H1 (cell line): Measurements from ENCODE around the gene DSG2. TPM values are rescaled to one million over a fixed set of nuclear protein-coding genes. Genes with fewer than 3 reads are reported as not detected.

Experiments used
- CTCF ChIA-PET: fragments of 300-600 bp; sonication (Branson Sonifier 250); formaldehyde crosslinking; loops from one replicate; lab custom pipeline; 2021; ENCODE audit not compliant: partially characterized antibody; lab: Charles Lee
- POLR2A ChIA-PET: fragments of 300-600 bp; sonication (Branson Sonifier 250); formaldehyde crosslinking; loops from one replicate; lab custom pipeline; 2021; ENCODE audit warnings: inconsistent platforms; ENCODE audit not compliant: partially characterized antibody; lab: Charles Lee
- DNase-seq, 2 experiments: peaks; one replicate each; pipeline versions ENCODE4 v3.0.0 to v3.0.0-alpha.2; 2010 to 2022; ENCODE audit warnings: low spot score in 2 of 2, low read depth in 1 of 2, mixed read lengths in 1 of 2
- FAIRE-seq: peaks from 2 replicates; lab custom pipeline; 2011; peaks lifted over from hg19 to GRCh38; lab: Jason Lieb, UNC
- H2AFZ ChIP-seq: 2 replicates; pipeline ENCODE4 v1.8.1; 2012; ENCODE audit warnings: low read length, inconsistent platforms
- H2AK5ac ChIP-seq: 2 replicates; pipeline ENCODE4 v1.6.1; 2013; ENCODE audit warnings: low read depth, low read length
- H2BK120ac ChIP-seq: replicated peaks from 2 replicates; pipeline ENCODE3; 2013; ENCODE audit warnings: low read depth, low read length, inconsistent platforms
- H2BK12ac ChIP-seq: 2 replicates; pipeline ENCODE4 v1.6.1; 2013; ENCODE audit warnings: low read depth, low read length
- H2BK15ac ChIP-seq: 2 replicates; pipeline ENCODE4 v1.6.1; 2013; ENCODE audit warnings: low read length
- H2BK20ac ChIP-seq: 2 replicates; pipeline ENCODE4 v1.6.1; 2013; ENCODE audit warnings: low read length
- H2BK5ac ChIP-seq: 2 replicates; pipeline ENCODE4 v1.6.1; 2013; ENCODE audit warnings: low read depth, low read length
- H3K14ac ChIP-seq: 2 replicates; pipeline ENCODE4 v1.6.1; 2013; ENCODE audit warnings: inconsistent platforms; ENCODE audit not compliant: insufficient read length
- H3K18ac ChIP-seq: 2 replicates; pipeline ENCODE4 v1.6.1; 2013; ENCODE audit warnings: low read length; ENCODE audit errors: extremely low read depth
- H3K23ac ChIP-seq: 2 replicates; pipeline ENCODE4 v1.6.1; 2013; ENCODE audit warnings: inconsistent platforms; ENCODE audit not compliant: insufficient read length
- H3K23me2 ChIP-seq: 2 replicates; pipeline ENCODE4 v1.6.1; 2013; ENCODE audit warnings: low read depth, low read length
- H3K27ac ChIP-seq: 2 replicates; pipeline ENCODE4 v1.6.1; 2011; ENCODE audit warnings: low read depth, low read length, inconsistent platforms
- H3K27me3 ChIP-seq, 4 experiments: replicated peaks in 1 of 4; 1 replicate in 1 of 4; 2 replicates in 3 of 4; pipeline versions ENCODE4 v1.6.1 to v1.8.1; 2011 to 2013; ENCODE audit warnings: low read length in 3 of 4, mild to moderate bottlenecking in 3 of 4, inconsistent platforms in 2 of 4, mixed read lengths in 2 of 4, moderate library complexity in 1 of 4; ENCODE audit not compliant: control insufficient read depth in 3 of 4, insufficient read depth in 3 of 4; ENCODE audit errors: extremely low read depth in 1 of 4
- H3K36me3 ChIP-seq, 4 experiments: 2 replicates each; pipeline versions ENCODE4 v1.6.1 to v1.8.1; 2011 to 2013; ENCODE audit warnings: mild to moderate bottlenecking in 4 of 4, low read length in 3 of 4, moderate library complexity in 2 of 4, control low read depth in 1 of 4, inconsistent platforms in 1 of 4; ENCODE audit not compliant: insufficient read depth in 4 of 4, control insufficient read depth in 2 of 4
- H3K4ac ChIP-seq: replicated peaks from 2 replicates; pipeline ENCODE3; 2013; ENCODE audit warnings: low read length, low read depth, mixed read lengths, inconsistent platforms; ENCODE audit not compliant: insufficient read length
- H3K4me1 ChIP-seq, 4 experiments: replicated peaks in 1 of 4; 1 replicate in 1 of 4; 2 replicates in 3 of 4; pipeline versions ENCODE4 v1.6.1 to v1.8.1; 2011 to 2013; ENCODE audit warnings: low read length in 3 of 4, inconsistent platforms in 2 of 4, mixed read lengths in 1 of 4; ENCODE audit not compliant: insufficient read depth in 4 of 4, control insufficient read depth in 3 of 4
- H3K4me2 ChIP-seq, 2 experiments: 2 replicates each; pipeline versions ENCODE4 v1.6.1 to v1.8.1; 2011 to 2013; ENCODE audit warnings: low read depth in 2 of 2, low read length in 2 of 2, control low read depth in 1 of 2, inconsistent platforms in 1 of 2, mild to moderate bottlenecking in 1 of 2; ENCODE audit not compliant: insufficient read depth in 1 of 2
- H3K4me3 ChIP-seq, 4 experiments: fragments of 200-600, 300-600 bp in 1 of 4; sonication (generic), shearing (Covaris generic), sonication (Bioruptor Twin) in 1 of 4; 2 replicates each; pipeline versions ENCODE4 v1.5.1 to v1.8.1; 2011 to 2016; ENCODE audit warnings: low read length in 4 of 4, low read depth in 3 of 4, control low read depth in 2 of 4, inconsistent platforms in 2 of 4, mild to moderate bottlenecking in 2 of 4, mixed read lengths in 1 of 4, moderate library complexity in 1 of 4; ENCODE audit not compliant: insufficient read depth in 2 of 4; ENCODE audit errors: extremely low read depth in 1 of 4
- H3K56ac ChIP-seq: replicated peaks from 2 replicates; pipeline ENCODE3; 2013; ENCODE audit warnings: low read depth, mild to moderate bottlenecking, mixed read lengths, low read length, inconsistent platforms; ENCODE audit not compliant: insufficient read length
- H3K79me1 ChIP-seq: 2 replicates; pipeline ENCODE4 v1.6.1; 2013; ENCODE audit warnings: low read depth, low read length, control low read depth
- H3K79me2 ChIP-seq, 2 experiments: 2 replicates each; pipeline versions ENCODE4 v1.6.1 to v1.8.1; 2012 to 2013; ENCODE audit warnings: low read length in 2 of 2, mild to moderate bottlenecking in 2 of 2, inconsistent platforms in 1 of 2; ENCODE audit not compliant: insufficient read depth in 2 of 2, control insufficient read depth in 1 of 2
- H3K9ac ChIP-seq, 4 experiments: replicated peaks in 1 of 4; 1 replicate in 1 of 4; 2 replicates in 3 of 4; pipeline versions ENCODE4 v1.6.1 to v1.8.1; 2011 to 2013; ENCODE audit warnings: low read depth in 3 of 4, low read length in 3 of 4, control low read depth in 2 of 4, mild to moderate bottlenecking in 2 of 4, moderate library complexity in 2 of 4, inconsistent platforms in 1 of 4; ENCODE audit errors: extremely low read depth in 1 of 4
- H3K9me3 ChIP-seq, 2 experiments: 2 replicates each; pipeline versions ENCODE4 v1.6.1 to v1.8.1; 2012 to 2013; ENCODE audit warnings: mild to moderate bottlenecking in 2 of 2, moderate library complexity in 2 of 2, control low read depth in 1 of 2, inconsistent platforms in 1 of 2, low read depth in 1 of 2, low read length in 1 of 2, mixed read lengths in 1 of 2; ENCODE audit not compliant: insufficient read depth in 2 of 2
- H4K20me1 ChIP-seq, 2 experiments: replicated peaks in 1 of 2; 2 replicates each; pipeline versions ENCODE3 to v1.8.1; 2011 to 2013; ENCODE audit warnings: inconsistent platforms in 2 of 2, low read length in 2 of 2, mild to moderate bottlenecking in 1 of 2; ENCODE audit not compliant: insufficient read depth in 2 of 2, control insufficient read depth in 1 of 2
- H4K5ac ChIP-seq: 2 replicates; pipeline ENCODE4 v1.6.1; 2013; ENCODE audit warnings: low read length, low read depth, mixed read lengths, inconsistent platforms; ENCODE audit not compliant: insufficient read length
- H4K8ac ChIP-seq: 2 replicates; pipeline ENCODE4 v1.8.0; 2013; ENCODE audit warnings: mild to moderate bottlenecking, moderate library complexity, low read length, inconsistent platforms; ENCODE audit not compliant: insufficient read depth; ENCODE audit errors: extremely low read depth
- H4K91ac ChIP-seq: replicated peaks from 2 replicates; pipeline ENCODE3; 2013; ENCODE audit warnings: low read length, mixed read lengths, inconsistent platforms; ENCODE audit not compliant: insufficient read length
- CBX8 ChIP-seq: fragments of 300-800, 300-1000 bp; sonication (generic); IDR thresholded peaks from 2 replicates; pipeline ENCODE4 v1.7.1; 2016; ENCODE audit warnings: low read depth, low read length, borderline replicate concordance
- CREB1 ChIP-seq: IDR thresholded peaks from 2 replicates; pipeline ENCODE4 v1.6.1; 2012; ENCODE audit warnings: inconsistent platforms
- HDAC2 ChIP-seq, 2 experiments: fragments of 300-600 bp in 1 of 2; sonication (generic) in 1 of 2; IDR thresholded peaks; 2 replicates each; pipeline ENCODE4 v1.6.1; 2011 to 2012; ENCODE audit warnings: low read depth in 2 of 2, low read length in 2 of 2, mild to moderate bottlenecking in 2 of 2, moderate library complexity in 2 of 2, borderline replicate concordance in 1 of 2, inconsistent platforms in 1 of 2
- MAFK ChIP-seq: IDR thresholded peaks from 2 replicates; pipeline ENCODE4 v1.6.1; 2012; ENCODE audit warnings: low read depth, mild to moderate bottlenecking, improper control_type of control experiment, low read length
- PHF8 ChIP-seq: fragments of 200-600 bp; sonication (generic); conservative IDR thresholded peaks from 2 replicates; pipeline ENCODE4 v1.7.1; 2012; ENCODE audit warnings: low read depth, mild to moderate bottlenecking, inconsistent platforms, low read length, moderate library complexity
- SAP30 ChIP-seq: fragments of 300-600 bp; sonication (generic); IDR thresholded peaks from 2 replicates; pipeline ENCODE4 v1.7.1; 2012; ENCODE audit warnings: low read length, moderate library complexity, mild to moderate bottlenecking, inconsistent platforms; ENCODE audit not compliant: insufficient read depth, insufficient replicate concordance
- SIX5 ChIP-seq: IDR thresholded peaks from 2 replicates; pipeline ENCODE4 v1.6.1; 2011; ENCODE audit warnings: mild to moderate bottlenecking, low read depth, low read length
- SP2 ChIP-seq: IDR thresholded peaks from 2 replicates; pipeline ENCODE4 v1.6.1; 2012; ENCODE audit warnings: mild to moderate bottlenecking, low read length, inconsistent platforms
- WGBS, 2 experiments: shearing (Covaris generic) in 1 of 2; methylation state at CpG; one replicate each; pipeline versions ENCODE4 v1.1.6 to v1.1.7; 2013 to 2015; ENCODE audit warnings: low lambda C conversion rate in 2 of 2, mixed read lengths in 2 of 2, inconsistent platforms in 1 of 2, low coverage in 1 of 2, missing lambda C conversion rate in 1 of 2; ENCODE audit not compliant: insufficient replicate concordance in 2 of 2, insufficient coverage in 1 of 2, insufficient read length in 1 of 2; ENCODE audit errors: extremely low coverage in 1 of 2, missing lambda C conversion rate in 1 of 2; 5-methylcytosine and 5-hydroxymethylcytosine counted together
- polyA plus RNA-seq, 7 experiments: library from polyadenylated mRNA; depleted of rRNA in 3 of 7; stranded (reverse) in 5 of 7; unstranded in 2 of 7; fragments of >200 nt in 5 of 7; fragments of 200-250 nt in 2 of 7; gene quantifications; 1 replicate in 5 of 7; 2 replicates in 1 of 7; 4 replicates in 1 of 7; pipeline versions ENCODE4 v1.2.1 to v1.2.3, GENCODE V29; 2011 to 2013; ENCODE audit warnings: missing spikeins in 2 of 7, mixed read lengths in 2 of 7
- total RNA-seq: library from RNA; stranded (reverse); fragmentation: NEBNext Ultra II Directional; extraction: Animal tissue kit (Norgen Biotek cat#: 25700); gene quantifications from 2 replicates; pipeline ENCODE4 v1.2.1, GENCODE V29; 2021

Gene DSG2
- total and polyA plus RNA-seq, 2 of the 8 experiments (the other 6 are each of a cell fraction or from before 2014, with no cell fraction given) = 60.1 to 144 TPM

DNA sequence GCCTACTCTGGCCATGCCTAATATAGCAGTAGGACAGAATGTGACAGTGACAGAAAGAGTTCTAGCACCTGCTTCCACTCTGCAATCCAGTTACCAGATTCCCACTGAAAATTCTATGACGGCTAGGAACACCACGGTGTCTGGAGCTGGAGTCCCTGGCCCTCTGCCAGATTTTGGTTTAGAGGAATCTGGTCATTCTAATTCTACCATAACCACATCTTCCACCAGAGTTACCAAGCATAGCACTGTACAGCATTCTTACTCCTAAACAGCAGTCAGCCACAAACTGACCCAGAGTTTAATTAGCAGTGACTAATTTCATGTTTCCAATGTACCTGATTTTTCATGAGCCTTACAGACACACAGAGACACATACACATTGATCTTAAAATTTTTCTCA lies 48.5 kb downstream of the DSG2 start:
- Histone ChIP-seq H3K79me1 (no peaks in the 10 kb centered on the region), H2BK15ac (no peak overlapping the region), H3K18ac (no peak overlapping the region), H3K4me1 (peaks cover 0 to 5% (median under 1%) of the 10 kb centered on the region in 4 experiments; a peak in 2 of 7 replicates), H3K4ac (no peak overlapping the region), H3K23ac (no peak overlapping the region), H3K27me3 (no peaks in the 10 kb centered on the region), H2BK5ac (no peak overlapping the region), H3K9me3 (no peaks in the 10 kb centered on the region), H3K14ac (no peak overlapping the region), H3K36me3 (peaks cover 9 to 52% (median 41%) of the 10 kb centered on the region in 4 experiments), H3K4me3 (no peak overlapping the region), H3K9ac (no peak overlapping the region; a peak in 1 of 7 replicates), H2BK120ac (no peak overlapping the region), H3K27ac (no peak overlapping the region), H4K20me1 (peaks cover 0 to 1% of the 10 kb centered on the region in 2 experiments)
- DNase-seq = no peak
- WGBS, 2 experiments = 93% methylated on average over 2 of the region's 2 CpGs; no CpG with 5 or more reads in 1 of the 2 experiments
- CTCF ChIA-PET = interaction anchor here (0.8 to 3.1 kb wide), 8 partner anchors 10 to 576 kb away, joined by 3 to 14 read pairs (median 4); no protein-coding TSS in a partner anchor
- no peak for TF ChIP-seq SP2
- TF ChIP-seq PHF8 = no peak
- no peak for TF ChIP-seq HDAC2 (IDR thresholded peaks at IDR 0.05; ENCODE audit: borderline replicate concordance in 1 of 2, low read depth in 2 of 2, low read length in 2 of 2)
- no peak for TF ChIP-seq CREB1
- TF ChIP-seq SAP30 = no peak
- no peak for TF ChIP-seq CBX8
- TF ChIP-seq MAFK = no peak
- TF ChIP-seq SIX5 = no peak
- TF ChIP-seq, all 59 proteins: peak for 0
- no peak overlapping the region for H3K4me2 ChIP-seq
- H3K56ac ChIP-seq = no peak overlapping the region
- POLR2A ChIA-PET = interaction anchor here (0.9 to 1.1 kb wide), 2 partner anchors 42 to 256 kb away, joined by 3 to 4 read pairs; no protein-coding TSS in a partner anchor
- H2BK20ac ChIP-seq = no peak overlapping the region
- no peak overlapping the region for H4K91ac ChIP-seq
- no peaks in the 10 kb centered on the region for H3K79me2 ChIP-seq
- H2AFZ ChIP-seq = no peak overlapping the region
- H2AK5ac ChIP-seq = no peak overlapping the region
- no peaks in the 10 kb centered on the region for H3K23me2 ChIP-seq
- no peak overlapping the region for H2BK12ac ChIP-seq
- no peak overlapping the region for H4K8ac ChIP-seq
- no peak overlapping the region for H4K5ac ChIP-seq
- FAIRE-seq = no peak
